ENCODE measurements around the gene PES1.
"Not testable (repeated sequence)": the region's sequence is repeated elsewhere in the genome, so short reads cannot be mapped to it uniquely, and the experiment has no call there.

Gene PES1

DNA sequence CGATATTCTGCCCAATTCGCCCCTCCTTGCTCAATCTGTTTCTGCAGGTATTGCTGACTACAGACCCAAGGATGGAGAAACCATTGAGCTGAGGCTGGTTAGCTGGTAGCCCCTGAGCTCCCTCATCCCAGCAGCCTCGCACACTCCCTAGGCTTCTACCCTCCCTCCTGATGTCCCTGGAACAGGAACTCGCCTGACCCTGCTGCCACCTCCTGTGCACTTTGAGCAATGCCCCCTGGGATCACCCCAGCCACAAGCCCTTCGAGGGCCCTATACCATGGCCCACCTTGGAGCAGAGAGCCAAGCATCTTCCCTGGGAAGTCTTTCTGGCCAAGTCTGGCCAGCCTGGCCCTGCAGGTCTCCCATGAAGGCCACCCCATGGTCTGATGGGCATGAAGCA is 34.7 kb upstream of the PES1 start:
- no peaks in the 10 kb centered on the region for H3K36me3 ChIP-seq (ENCODE audit: control insufficient read depth, insufficient read depth, low read length)
- H3K4me1 ChIP-seq (ENCODE audit: control insufficient read depth, insufficient read depth, low read length) = no peaks in the 10 kb centered on the region
- no peak overlapping the region for H3K4me3 ChIP-seq (ENCODE audit: low read length)
- no peaks in the 10 kb centered on the region for H3K9me3 ChIP-seq (ENCODE audit: control insufficient read depth, low read length)
- no peaks in the 10 kb centered on the region for H3K27me3 ChIP-seq (ENCODE audit: control insufficient read depth, insufficient read depth, low read length)
- H3K9ac ChIP-seq (ENCODE audit: low read length) = no peak overlapping the region

DNA sequence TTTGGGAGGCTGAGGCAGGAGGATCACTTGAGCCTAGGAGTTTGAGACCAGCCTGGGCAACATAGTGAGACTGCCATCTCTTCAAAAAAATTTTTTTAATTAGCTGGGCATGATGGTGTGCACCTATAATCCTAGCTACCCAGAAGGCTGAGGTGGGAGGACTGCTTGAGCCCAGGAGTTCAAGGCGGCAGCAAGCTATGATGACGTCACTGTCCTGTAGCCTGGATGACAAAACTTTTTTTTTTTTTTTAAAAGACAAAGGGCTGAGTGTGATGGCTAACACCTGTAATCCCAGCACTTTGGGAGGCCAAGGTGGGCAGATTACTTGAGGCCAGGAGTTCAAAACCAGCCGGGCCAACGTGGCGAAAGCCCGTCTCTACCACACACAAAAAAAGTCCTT is 28.2 kb upstream of the PES1 start:
- H3K27me3 ChIP-seq (ENCODE audit: control insufficient read depth, insufficient read depth, low read length); H3K36me3 ChIP-seq (ENCODE audit: control insufficient read depth, insufficient read depth, low read length); H3K4me3 ChIP-seq (ENCODE audit: low read length); H3K9me3 ChIP-seq (ENCODE audit: control insufficient read depth, low read length); H3K4me1 ChIP-seq (ENCODE audit: control insufficient read depth, insufficient read depth, low read length); H3K9ac ChIP-seq (ENCODE audit: low read length): not testable (repeated sequence)

GRCh38 chr22:30617819-30618218 is 26.1 kb upstream of the PES1 start:
- Histone ChIP-seq H3K4me1 (ENCODE audit: control insufficient read depth, insufficient read depth, low read length) (no peaks in the 10 kb centered on the region), H3K36me3 (ENCODE audit: control insufficient read depth, insufficient read depth, low read length) (no peaks in the 10 kb centered on the region), H3K27me3 (ENCODE audit: control insufficient read depth, insufficient read depth, low read length) (no peaks in the 10 kb centered on the region), H3K4me3 (ENCODE audit: low read length) (no peak overlapping the region), H3K9me3 (ENCODE audit: control insufficient read depth, low read length) (no peaks in the 10 kb centered on the region), H3K9ac (ENCODE audit: low read length) (no peak overlapping the region)

- Histone ChIP-seq H3K27me3 (ENCODE audit: control insufficient read depth, insufficient read depth, low read length) (no peaks in the 10 kb centered on the region), H3K36me3 (ENCODE audit: control insufficient read depth, insufficient read depth, low read length) (no peaks in the 10 kb centered on the region), H3K4me3 (ENCODE audit: low read length) (no peak overlapping the region), H3K4me1 (ENCODE audit: control insufficient read depth, insufficient read depth, low read length) (no peaks in the 10 kb centered on the region), H3K9ac (ENCODE audit: low read length) (no peak overlapping the region), H3K9me3 (ENCODE audit: control insufficient read depth, low read length) (no peaks in the 10 kb centered on the region)
These were observed 23.8 kb upstream of the PES1 start for GRCh38 chr22:30615543-30615954.

- Histone ChIP-seq H3K9me3 (ENCODE audit: control insufficient read depth, low read length) (no peaks in the 10 kb centered on the region), H3K9ac (ENCODE audit: low read length) (no peak overlapping the region), H3K4me1 (ENCODE audit: control insufficient read depth, insufficient read depth, low read length) (no peaks in the 10 kb centered on the region), H3K4me3 (ENCODE audit: low read length) (no peak overlapping the region), H3K27me3 (ENCODE audit: control insufficient read depth, insufficient read depth, low read length) (no peaks in the 10 kb centered on the region), H3K36me3 (ENCODE audit: control insufficient read depth, insufficient read depth, low read length) (no peaks in the 10 kb centered on the region)
These were observed 23.2 kb upstream of the PES1 start for GRCh38 chr22:30614879-30615278.

- H3K4me1 ChIP-seq (ENCODE audit: control insufficient read depth, insufficient read depth, low read length) = peaks cover 6% of the 10 kb centered on the region
- H3K27me3 ChIP-seq (ENCODE audit: control insufficient read depth, insufficient read depth, low read length) = no peaks in the 10 kb centered on the region
- H3K4me3 ChIP-seq (ENCODE audit: low read length) = no peak overlapping the region
- H3K9me3 ChIP-seq (ENCODE audit: control insufficient read depth, low read length) = no peaks in the 10 kb centered on the region
- H3K36me3 ChIP-seq (ENCODE audit: control insufficient read depth, insufficient read depth, low read length) = no peaks in the 10 kb centered on the region
- no peak overlapping the region for H3K9ac ChIP-seq (ENCODE audit: low read length)
These were observed 22.6 kb upstream of the PES1 start for GRCh38 chr22:30614268-30614667.

GRCh38 chr22:30612789-30613188 is 21.1 kb upstream of the PES1 start:
- H3K9ac ChIP-seq (ENCODE audit: low read length) = no peak overlapping the region
- H3K36me3 ChIP-seq (ENCODE audit: control insufficient read depth, insufficient read depth, low read length) = no peaks in the 10 kb centered on the region
- H3K27me3 ChIP-seq (ENCODE audit: control insufficient read depth, insufficient read depth, low read length) = no peaks in the 10 kb centered on the region
- H3K4me1 ChIP-seq (ENCODE audit: control insufficient read depth, insufficient read depth, low read length) = peaks cover 20% of the 10 kb centered on the region
- H3K4me3 ChIP-seq (ENCODE audit: low read length) = no peak overlapping the region
- no peaks in the 10 kb centered on the region for H3K9me3 ChIP-seq (ENCODE audit: control insufficient read depth, low read length)

GRCh38 chr22:30611197-30611596 is 19.5 kb upstream of the PES1 start:
- no peak overlapping the region for H3K9ac ChIP-seq (ENCODE audit: low read length)
- no peak overlapping the region for H3K4me3 ChIP-seq (ENCODE audit: low read length)
- H3K36me3 ChIP-seq (ENCODE audit: control insufficient read depth, insufficient read depth, low read length) = no peaks in the 10 kb centered on the region
- no peaks in the 10 kb centered on the region for H3K27me3 ChIP-seq (ENCODE audit: control insufficient read depth, insufficient read depth, low read length)
- H3K4me1 ChIP-seq (ENCODE audit: control insufficient read depth, insufficient read depth, low read length) = peaks cover 32% of the 10 kb centered on the region
- no peaks in the 10 kb centered on the region for H3K9me3 ChIP-seq (ENCODE audit: control insufficient read depth, low read length)

DNA sequence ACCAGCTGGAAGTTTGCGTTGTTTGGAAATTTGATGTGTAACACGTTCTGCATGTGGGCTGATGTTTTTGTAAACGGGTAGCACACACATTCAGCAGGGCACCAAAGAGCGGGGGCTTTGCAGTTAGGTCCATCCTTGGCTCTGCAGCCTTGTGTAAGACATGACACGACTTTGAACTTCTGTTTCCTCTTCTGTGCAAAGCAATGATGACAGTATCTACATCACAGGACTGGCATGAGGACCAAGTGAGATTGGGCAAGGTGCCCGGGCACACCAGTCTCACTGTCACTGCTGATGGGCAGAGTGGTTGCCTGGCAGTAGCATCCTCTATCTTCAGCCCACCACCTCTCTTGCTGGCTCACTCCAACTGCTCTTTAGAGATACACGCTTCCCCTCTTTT is 18.6 kb upstream of the PES1 start:
- Histone ChIP-seq H3K27me3 (ENCODE audit: control insufficient read depth, insufficient read depth, low read length) (no peaks in the 10 kb centered on the region), H3K4me1 (ENCODE audit: control insufficient read depth, insufficient read depth, low read length) (peaks cover 41% of the 10 kb centered on the region), H3K36me3 (ENCODE audit: control insufficient read depth, insufficient read depth, low read length) (no peaks in the 10 kb centered on the region), H3K9me3 (ENCODE audit: control insufficient read depth, low read length) (no peaks in the 10 kb centered on the region), H3K9ac (ENCODE audit: low read length) (no peak overlapping the region), H3K4me3 (ENCODE audit: low read length) (no peak overlapping the region)

DNA sequence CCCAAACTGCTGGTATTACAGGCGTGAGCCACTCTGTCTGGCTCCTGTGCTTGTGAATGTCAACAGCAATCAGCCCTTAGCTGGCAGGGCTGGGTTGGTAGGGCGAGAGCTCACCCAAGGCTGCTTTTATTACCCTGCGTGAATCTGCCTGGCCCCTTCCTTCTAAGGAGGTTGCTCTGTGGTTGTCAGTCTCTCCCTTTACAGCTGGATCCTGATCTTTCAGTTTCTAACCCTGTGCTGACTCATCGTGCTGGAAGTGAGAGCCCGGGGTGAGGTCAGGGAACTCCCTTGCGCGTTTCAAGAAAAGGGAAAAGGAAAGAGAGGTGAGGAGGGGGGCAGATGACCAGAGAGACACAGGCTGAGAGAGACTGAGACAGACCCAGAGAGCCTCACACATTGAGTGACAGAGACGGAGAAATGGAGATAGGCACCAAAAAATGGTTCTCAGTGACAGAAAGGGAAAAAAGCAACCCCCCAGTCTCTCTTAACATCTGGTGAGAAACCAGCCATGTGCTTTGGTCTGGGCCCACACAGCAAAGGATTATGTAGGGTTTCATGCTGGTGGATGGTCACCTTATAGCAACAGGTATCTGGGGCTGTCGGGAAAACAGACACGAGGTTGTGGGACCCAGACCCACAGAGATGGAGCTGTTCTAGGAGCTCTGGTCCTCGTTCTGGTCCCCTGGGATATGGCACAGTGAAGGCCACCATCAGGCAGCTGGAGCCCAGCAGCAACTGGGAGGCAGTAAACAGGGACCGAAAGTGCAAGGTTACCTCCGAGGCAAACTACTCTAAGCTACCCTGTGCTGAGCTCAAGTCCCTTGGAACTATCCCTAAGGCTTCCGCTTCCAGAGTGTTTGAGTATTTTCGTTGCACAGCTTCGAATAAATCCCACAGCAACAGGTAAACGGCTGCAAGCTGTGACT is 17.8 kb upstream of the PES1 start:
- Histone ChIP-seq H3K27me3 (ENCODE audit: control insufficient read depth, insufficient read depth, low read length) (no peaks in the 10 kb centered on the region), H3K36me3 (ENCODE audit: control insufficient read depth, insufficient read depth, low read length) (no peaks in the 10 kb centered on the region), H3K4me3 (ENCODE audit: low read length) (no peak overlapping the region), H3K9me3 (ENCODE audit: control insufficient read depth, low read length) (no peaks in the 10 kb centered on the region), H3K4me1 (ENCODE audit: control insufficient read depth, insufficient read depth, low read length) (peaks cover 45% of the 10 kb centered on the region), H3K9ac (ENCODE audit: low read length) (peak overlapping the region; percentile 61)

GRCh38 chr22:30607939-30608338 is 16.2 kb upstream of the PES1 start:
- no peaks in the 10 kb centered on the region for H3K27me3 ChIP-seq (ENCODE audit: control insufficient read depth, insufficient read depth, low read length)
- no peaks in the 10 kb centered on the region for H3K9me3 ChIP-seq (ENCODE audit: control insufficient read depth, low read length)
- H3K9ac ChIP-seq (ENCODE audit: low read length) = peak overlapping the region; percentile 75
- H3K36me3 ChIP-seq (ENCODE audit: control insufficient read depth, insufficient read depth, low read length) = no peaks in the 10 kb centered on the region
- no peak overlapping the region for H3K4me3 ChIP-seq (ENCODE audit: low read length)
- H3K4me1 ChIP-seq (ENCODE audit: control insufficient read depth, insufficient read depth, low read length) = peaks cover 51% of the 10 kb centered on the region

DNA sequence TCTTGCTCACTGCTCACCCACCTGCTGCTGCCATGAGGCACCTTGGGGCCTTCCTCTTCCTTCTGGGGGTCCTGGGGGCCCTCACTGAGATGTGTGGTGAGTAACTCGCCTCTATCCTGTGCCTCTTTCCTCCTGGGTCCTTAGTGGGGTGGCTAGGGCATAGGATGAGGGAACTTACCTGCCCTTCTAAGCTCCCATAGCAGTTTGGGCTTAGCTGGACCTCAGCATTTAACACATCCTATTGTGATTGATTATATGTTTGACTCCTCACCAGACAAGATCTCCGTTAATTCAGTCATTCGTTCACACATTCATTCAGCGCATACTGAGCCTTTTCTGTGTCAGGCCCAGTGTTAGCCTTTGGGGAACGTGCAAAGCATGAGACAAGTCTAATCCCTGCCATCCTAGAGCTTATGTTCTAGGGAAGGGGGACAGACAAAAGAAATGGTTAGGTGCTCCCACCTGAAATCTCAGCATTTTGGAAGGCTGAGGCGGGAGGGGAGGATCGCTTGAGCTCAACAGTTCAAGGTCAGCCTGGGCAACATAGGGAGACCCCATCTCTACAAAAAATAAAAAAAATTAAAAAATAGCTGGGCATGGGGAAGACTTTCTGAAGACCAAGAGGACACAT is 15.7 kb upstream of the PES1 start:
- Histone ChIP-seq H3K4me1 (ENCODE audit: control insufficient read depth, insufficient read depth, low read length) (peaks cover 51% of the 10 kb centered on the region), H3K9ac (ENCODE audit: low read length) (peak overlapping the region; percentile 75), H3K9me3 (ENCODE audit: control insufficient read depth, low read length) (no peaks in the 10 kb centered on the region)

More for the DNA sequence above, 15.7 kb upstream of the PES1 start:
- Histone ChIP-seq H3K27me3 (ENCODE audit: control insufficient read depth, insufficient read depth, low read length) (no peaks in the 10 kb centered on the region), H3K36me3 (ENCODE audit: control insufficient read depth, insufficient read depth, low read length) (no peaks in the 10 kb centered on the region), H3K4me3 (ENCODE audit: low read length) (peak overlapping the region; percentile 75)

Data from mucosa of stomach (tissue), 1 donor.